Measurements from ENCODE around the gene KRTAP12-3. TPM values are rescaled to one million over a fixed set of nuclear protein-coding genes. Genes with fewer than 3 reads are reported as not detected.
"Not testable (repeated sequence)": the region's sequence is repeated elsewhere in the genome, so short reads cannot be mapped to it uniquely, and the experiment has no call there.

The KRTAP12-3 gene
- total and polyA plus RNA-seq, 10 of the 15 experiments (the other 5 are each of a cell fraction or from before 2014, with no cell fraction given): not detected

GRCh38 chr21:44609193-44609592 lies 48.5 kb upstream of the KRTAP12-3 start:
- TF ChIP-seq IKZF1 (conservative IDR thresholded peaks at IDR 0.05): no peak
- TF ChIP-seq KAT2A (conservative IDR thresholded peaks at IDR 0.05; ENCODE audit: control insufficient read depth, low read depth, low read length): no peak
- no peak for TF ChIP-seq NR2C2 (IDR thresholded peaks at IDR 0.05; ENCODE audit: borderline replicate concordance, control insufficient read depth, insufficient read length, low read depth)
- no peak for TF ChIP-seq STAT1 (conservative IDR thresholded peaks at IDR 0.05)
- no peak for TF ChIP-seq YBX1 (IDR thresholded peaks at IDR 0.05)
- no peak for TF ChIP-seq HDAC6 (IDR thresholded peaks at IDR 0.05; ENCODE audit: unreplicated experiment)
- TF ChIP-seq ZBTB33 (IDR thresholded peaks at IDR 0.05): no peak
- TF ChIP-seq BMI1 (IDR thresholded peaks at IDR 0.05; ENCODE audit: borderline replicate concordance): no peak
- TF ChIP-seq WRNIP1 (IDR thresholded peaks at IDR 0.05; ENCODE audit: borderline replicate concordance, low read depth, low read length): no peak
- TF ChIP-seq SREBF2 (IDR thresholded peaks at IDR 0.05; ENCODE audit: low read length): no peak
- TF ChIP-seq CHD4 (IDR thresholded peaks at IDR 0.05): no peak
- TF ChIP-seq, protein P1, sequence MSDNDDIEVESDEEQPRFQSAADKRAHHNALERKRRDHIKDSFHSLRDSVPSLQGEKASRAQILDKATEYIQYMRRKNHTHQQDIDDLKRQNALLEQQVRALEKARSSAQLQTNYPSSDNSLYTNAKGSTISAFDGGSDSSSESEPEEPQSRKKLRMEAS (IDR thresholded peaks at IDR 0.05; ENCODE audit: low read depth, low read length): no peak
- no peak for TF ChIP-seq ZNF622 (IDR thresholded peaks at IDR 0.05)
- no peak for TF ChIP-seq TAF1 (IDR thresholded peaks at IDR 0.05; ENCODE audit: borderline replicate concordance, low read depth, low read length)
- no peak for TF ChIP-seq SP1 (IDR thresholded peaks at IDR 0.05; ENCODE audit: low read depth, low read length)
- no peak for TF ChIP-seq NR2F1 (conservative IDR thresholded peaks at IDR 0.05)
- TF ChIP-seq MEF2A (IDR thresholded peaks at IDR 0.05; ENCODE audit: insufficient read depth, low read depth, low read length): no peak
- TF ChIP-seq NFXL1 (IDR thresholded peaks at IDR 0.05; ENCODE audit: borderline replicate concordance): no peak
- TF ChIP-seq POLR2AphosphoS2 (IDR thresholded peaks at IDR 0.05; ENCODE audit: low read depth, low read length): no peak
- no peak for TF ChIP-seq TCF7 (IDR thresholded peaks at IDR 0.05; ENCODE audit: borderline replicate concordance)
- Histone ChIP-seq H3K4me1 (ENCODE audit: control insufficient read depth, insufficient read depth, low read length) (no peaks in the 10 kb centered on the region), H4K20me1 (ENCODE audit: control insufficient read depth, insufficient read depth) (no peaks in the 10 kb centered on the region), H3K27me3 (replicated peaks in 1 of 2; ENCODE audit: control insufficient read depth in 2 of 2, insufficient read depth in 2 of 2, low read length in 1 of 2) (no peaks in the 10 kb centered on the region), H2AFZ (ENCODE audit: control insufficient read depth, low read depth, low read length) (no peak overlapping the region), H3K79me2 (ENCODE audit: control insufficient read depth, insufficient read depth, low read length) (no peaks in the 10 kb centered on the region), H3K36me3 (ENCODE audit: control insufficient read depth in 2 of 2, insufficient read depth in 2 of 2, low read length in 1 of 2) (no peaks in the 10 kb centered on the region), H3K4me2 (ENCODE audit: control insufficient read depth, insufficient read depth) (no peak overlapping the region), H3K9me3 (replicated peaks; ENCODE audit: control insufficient read depth, insufficient read depth, low read length) (peaks cover 2% of the 10 kb centered on the region; the same call in 1 of the 3 replicates), H3K27ac (ENCODE audit: control insufficient read depth, insufficient read depth) (no peak overlapping the region), H3K9ac (ENCODE audit: control insufficient read depth, insufficient read depth, low read length) (no peak overlapping the region), H3K4me3 (no peak overlapping the region)
- SMC1A ChIA-PET (ENCODE audit: uncharacterized antibody, unreplicated experiment): interaction anchor here (1.3 kb wide), 1 partner anchor 10 kb away, joined by 3 read pairs; no protein-coding TSS in a partner anchor
- DNase-seq (ENCODE audit: low read depth, low spot score) (no peak), FAIRE-seq (no peak), ATAC-seq (no peak)
- CTCF ChIA-PET: no interaction called here
- no TSS peak for BruUV-seq (replicated peaks)
- intact Hi-C loops (cut with micrococcal nuclease; ENCODE audit: unreplicated experiment): no loop called here
- in situ Hi-C loops (cut with MboI): no loop called here
- RAD21 ChIA-PET (ENCODE audit: unreplicated experiment): no interaction called here
- POLR2A ChIA-PET: no interaction called here

DNA sequence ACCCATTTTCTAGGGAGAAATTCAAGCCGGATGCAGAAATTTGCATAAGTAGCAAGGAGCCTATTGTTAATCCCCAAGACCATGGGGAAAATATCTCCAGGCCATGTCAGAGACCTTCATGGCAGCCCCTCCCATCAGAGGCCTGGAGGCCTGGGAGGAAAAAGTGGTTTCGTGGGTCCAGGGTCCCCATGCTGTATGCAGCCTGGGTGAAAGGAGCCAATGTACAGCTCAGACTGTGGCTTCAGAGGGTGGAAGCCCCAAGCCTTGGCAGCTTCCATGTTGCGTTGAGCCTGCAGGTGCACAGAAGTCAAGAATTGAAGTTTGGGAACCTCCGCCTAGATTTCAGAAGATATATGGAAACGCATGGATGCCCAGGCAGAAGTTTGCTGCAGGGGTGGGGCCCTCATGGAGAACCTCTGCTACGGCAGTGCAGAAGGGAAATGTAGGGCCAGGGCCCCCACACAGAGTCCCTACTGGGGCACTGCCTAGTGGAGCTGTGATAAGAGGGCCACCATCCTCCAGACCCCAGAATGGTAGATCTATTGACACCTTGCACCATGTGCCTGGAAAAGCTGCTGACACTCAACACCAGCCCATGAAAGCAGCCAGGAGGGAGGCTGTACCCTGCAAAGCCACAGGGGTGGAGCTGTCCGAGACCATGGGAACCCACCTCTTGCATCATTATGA lies 47.4 kb upstream of the KRTAP12-3 start:
- H3K27ac ChIP-seq (ENCODE audit: control insufficient read depth, insufficient read depth); ATAC-seq; H3K9ac ChIP-seq (ENCODE audit: control insufficient read depth, insufficient read depth, low read length); in situ Hi-C loops (cut with MboI); intact Hi-C loops (cut with micrococcal nuclease; ENCODE audit: unreplicated experiment); H3K9me3 ChIP-seq (replicated peaks; ENCODE audit: control insufficient read depth, insufficient read depth, low read length); CTCF ChIA-PET; H3K36me3 ChIP-seq (ENCODE audit: control insufficient read depth in 2 of 2, insufficient read depth in 2 of 2, low read length in 1 of 2); FAIRE-seq; H3K4me2 ChIP-seq (ENCODE audit: control insufficient read depth, insufficient read depth); H3K27me3 ChIP-seq (replicated peaks in 1 of 2; ENCODE audit: control insufficient read depth in 2 of 2, insufficient read depth in 2 of 2, low read length in 1 of 2); H2AFZ ChIP-seq (ENCODE audit: control insufficient read depth, low read depth, low read length); H3K4me3 ChIP-seq; RAD21 ChIA-PET (ENCODE audit: unreplicated experiment); H4K20me1 ChIP-seq (ENCODE audit: control insufficient read depth, insufficient read depth); DNase-seq (ENCODE audit: low read depth, low spot score); POLR2A ChIA-PET; SMC1A ChIA-PET (ENCODE audit: uncharacterized antibody, unreplicated experiment); H3K4me1 ChIP-seq (ENCODE audit: control insufficient read depth, insufficient read depth, low read length); H3K79me2 ChIP-seq (ENCODE audit: control insufficient read depth, insufficient read depth, low read length); BruUV-seq (replicated peaks): not testable (repeated sequence)
- 42% methylated on average over 7 of the region's 7 CpGs for WGBS (ENCODE audit: insufficient coverage, insufficient replicate concordance, low lambda C conversion rate, missing lambda C conversion rate)
